ENCODE measurements around the gene SEMA4B.

Gene SEMA4B

DNA sequence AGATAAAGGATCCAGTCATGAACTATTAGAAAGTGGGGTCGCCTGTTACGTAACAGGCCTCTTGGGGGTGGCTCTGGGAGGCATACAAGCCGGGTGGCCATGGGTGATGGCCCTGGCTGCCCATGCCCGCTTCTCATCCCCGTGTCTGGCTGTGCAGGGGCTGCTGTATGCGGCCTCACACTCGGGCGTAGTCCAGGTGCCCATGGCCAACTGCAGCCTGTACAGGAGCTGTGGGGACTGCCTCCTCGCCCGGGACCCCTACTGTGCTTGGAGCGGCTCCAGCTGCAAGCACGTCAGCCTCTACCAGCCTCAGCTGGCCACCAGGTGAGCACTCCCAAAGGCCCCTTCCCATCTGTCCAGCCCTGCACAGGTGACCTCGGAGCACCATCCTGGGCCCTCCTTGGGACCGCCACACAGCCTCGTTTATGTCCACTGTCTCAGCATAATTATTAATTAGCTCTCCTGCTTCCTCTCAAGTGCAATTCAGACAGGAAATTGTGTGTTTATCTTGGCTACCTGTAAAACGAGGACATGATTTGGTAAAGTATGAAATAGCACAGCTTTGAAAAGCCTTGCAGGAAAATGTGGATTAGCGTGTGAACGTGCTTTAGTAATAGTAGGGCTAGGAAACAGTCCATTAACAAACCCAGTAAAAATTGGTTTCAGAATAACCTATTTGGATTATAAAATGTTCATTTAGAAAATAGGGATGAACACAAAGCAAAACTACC lies 24.5 kb downstream of the SEMA4B start:
- no peak for DNase-seq (ENCODE audit: low read depth)

DNA sequence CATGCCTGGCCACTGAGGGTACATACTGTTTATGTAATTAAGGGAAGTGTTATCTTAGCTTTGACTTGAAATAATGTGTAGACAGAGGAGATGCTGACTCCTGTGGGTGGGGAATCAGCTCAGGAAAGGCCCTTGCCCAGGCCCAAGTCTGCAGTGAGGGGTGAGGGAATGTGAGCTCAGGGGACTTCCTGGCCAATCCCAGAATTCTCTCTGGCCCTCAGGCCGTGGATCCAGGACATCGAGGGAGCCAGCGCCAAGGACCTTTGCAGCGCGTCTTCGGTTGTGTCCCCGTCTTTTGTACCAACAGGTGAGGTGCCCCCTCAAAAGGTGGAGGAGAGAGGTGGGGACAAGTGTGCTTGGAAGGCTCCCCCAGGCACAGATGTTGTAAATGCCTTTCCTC lies 26.2 kb downstream of the SEMA4B start:
- DNase-seq (ENCODE audit: low read depth) = no peak

DNA sequence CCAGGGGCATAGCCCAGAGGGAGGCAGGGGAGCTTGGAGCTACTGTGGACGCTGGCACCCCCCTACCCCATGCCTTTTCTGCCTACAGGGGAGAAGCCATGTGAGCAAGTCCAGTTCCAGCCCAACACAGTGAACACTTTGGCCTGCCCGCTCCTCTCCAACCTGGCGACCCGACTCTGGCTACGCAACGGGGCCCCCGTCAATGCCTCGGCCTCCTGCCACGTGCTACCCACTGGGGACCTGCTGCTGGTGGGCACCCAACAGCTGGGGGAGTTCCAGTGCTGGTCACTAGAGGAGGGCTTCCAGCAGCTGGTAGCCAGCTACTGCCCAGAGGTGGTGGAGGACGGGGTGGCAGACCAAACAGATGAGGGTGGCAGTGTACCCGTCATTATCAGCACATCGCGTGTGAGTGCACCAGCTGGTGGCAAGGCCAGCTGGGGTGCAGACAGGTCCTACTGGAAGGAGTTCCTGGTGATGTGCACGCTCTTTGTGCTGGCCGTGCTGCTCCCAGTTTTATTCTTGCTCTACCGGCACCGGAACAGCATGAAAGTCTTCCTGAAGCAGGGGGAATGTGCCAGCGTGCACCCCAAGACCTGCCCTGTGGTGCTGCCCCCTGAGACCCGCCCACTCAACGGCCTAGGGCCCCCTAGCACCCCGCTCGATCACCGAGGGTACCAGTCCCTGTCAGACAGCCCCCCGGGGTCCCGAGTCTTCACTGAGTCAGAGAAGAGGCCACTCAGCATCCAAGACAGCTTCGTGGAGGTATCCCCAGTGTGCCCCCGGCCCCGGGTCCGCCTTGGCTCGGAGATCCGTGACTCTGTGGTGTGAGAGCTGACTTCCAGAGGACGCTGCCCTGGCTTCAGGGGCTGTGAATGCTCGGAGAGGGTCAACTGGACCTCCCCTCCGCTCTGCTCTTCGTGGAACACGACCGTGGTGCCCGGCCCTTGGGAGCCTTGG lies 27.0 kb downstream of the SEMA4B start:
- DNase-seq (ENCODE audit: low read depth) = no peak

DNA sequence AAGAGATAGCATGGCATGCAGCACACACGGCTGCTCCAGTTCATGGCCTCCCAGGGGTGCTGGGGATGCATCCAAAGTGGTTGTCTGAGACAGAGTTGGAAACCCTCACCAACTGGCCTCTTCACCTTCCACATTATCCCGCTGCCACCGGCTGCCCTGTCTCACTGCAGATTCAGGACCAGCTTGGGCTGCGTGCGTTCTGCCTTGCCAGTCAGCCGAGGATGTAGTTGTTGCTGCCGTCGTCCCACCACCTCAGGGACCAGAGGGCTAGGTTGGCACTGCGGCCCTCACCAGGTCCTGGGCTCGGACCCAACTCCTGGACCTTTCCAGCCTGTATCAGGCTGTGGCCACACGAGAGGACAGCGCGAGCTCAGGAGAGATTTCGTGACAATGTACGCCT lies 27.8 kb downstream of the SEMA4B start:
- no peak for DNase-seq (ENCODE audit: low read depth)

DNA sequence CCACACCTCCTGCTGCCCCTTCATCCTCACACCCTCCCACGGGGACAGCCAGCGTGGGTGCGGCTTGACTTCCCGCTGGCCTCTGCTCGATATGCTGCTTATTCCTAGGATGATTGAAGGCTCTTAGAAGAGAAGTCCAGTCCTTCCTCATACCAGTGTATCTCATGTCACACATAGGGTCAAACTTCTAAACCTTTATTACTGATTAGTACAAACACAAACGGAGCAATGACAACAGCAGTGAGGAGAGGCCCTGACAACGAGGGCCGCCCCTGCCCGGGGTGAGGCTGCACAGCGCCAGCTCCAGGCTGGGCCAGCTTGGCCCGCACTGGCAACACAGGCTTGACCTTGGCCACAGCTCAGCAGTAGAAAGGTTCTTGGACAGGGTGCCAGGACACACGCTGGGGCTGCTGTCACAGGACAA lies 29.0 kb downstream of the SEMA4B start:
- DNase-seq (ENCODE audit: low read depth) = no peak

DNA sequence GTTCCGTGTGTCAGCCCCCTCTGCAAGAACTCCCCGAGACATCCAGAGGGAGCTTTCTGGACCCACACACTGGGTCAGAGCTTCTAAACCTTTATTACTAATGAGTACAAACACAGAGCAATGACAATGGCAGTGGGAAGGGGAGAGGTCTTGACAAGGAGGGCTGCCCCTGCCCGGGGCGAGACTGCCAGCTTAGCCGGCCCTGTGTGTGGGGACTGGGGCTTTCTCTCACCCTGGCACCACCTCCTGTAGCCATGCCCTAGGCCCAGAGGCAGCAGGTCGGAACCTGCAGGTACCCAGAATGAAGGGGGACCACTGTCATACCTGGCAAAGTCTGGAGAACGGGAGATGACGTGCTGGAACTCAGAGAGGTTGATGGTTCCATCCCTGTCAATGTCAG lies 29.5 kb downstream of the SEMA4B start:
- no peak for DNase-seq (ENCODE audit: low read depth)

DNA sequence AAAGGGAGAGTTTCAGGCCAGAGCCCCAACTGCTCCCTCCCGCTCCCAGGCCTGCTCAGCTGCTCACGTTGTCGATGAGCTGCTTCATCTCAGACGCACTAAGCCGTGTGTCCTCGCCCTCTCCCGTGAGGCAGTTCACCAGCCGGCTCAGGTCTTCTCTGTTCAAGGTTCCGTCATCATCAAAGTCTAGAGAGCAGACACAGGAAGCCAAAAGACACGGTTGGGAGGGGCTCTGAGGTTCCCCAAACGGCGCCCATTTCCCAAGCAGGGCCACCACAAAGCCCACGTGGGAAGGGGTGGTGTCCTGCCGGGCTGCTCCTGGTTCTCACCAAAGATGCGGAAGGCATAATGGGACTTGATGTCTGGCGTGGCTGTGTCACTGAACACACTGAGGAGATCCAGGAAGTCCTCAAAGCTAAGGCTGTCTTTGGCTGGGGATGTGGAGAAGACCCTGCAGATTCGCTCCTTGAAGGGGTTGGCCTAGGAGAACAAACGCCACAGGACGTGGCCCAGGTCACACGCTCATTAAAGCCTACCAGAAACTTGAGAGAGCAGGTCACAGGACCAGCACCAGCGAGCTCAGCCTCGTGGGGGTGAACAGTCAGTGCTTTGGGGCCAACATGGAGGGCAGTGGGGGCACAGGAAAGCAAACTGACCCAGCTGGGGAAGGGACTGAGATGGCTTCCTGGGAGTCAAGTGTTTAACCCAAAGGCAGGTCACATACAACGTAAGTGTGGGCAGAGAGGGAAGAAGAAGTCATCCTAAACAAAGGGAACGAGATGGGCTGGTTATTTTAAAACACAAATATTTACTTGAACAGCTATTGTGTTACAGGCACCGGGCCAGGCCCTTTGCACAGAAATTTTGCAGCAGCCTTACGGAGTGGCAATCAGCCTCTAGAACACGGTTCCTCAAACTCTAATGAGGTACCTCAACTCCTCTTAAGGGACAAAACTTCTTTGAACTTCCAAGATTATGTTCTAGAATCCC lies 30.2 kb downstream of the SEMA4B start:
- peak; percentile 22 for DNase-seq (ENCODE audit: low read depth)

DNA sequence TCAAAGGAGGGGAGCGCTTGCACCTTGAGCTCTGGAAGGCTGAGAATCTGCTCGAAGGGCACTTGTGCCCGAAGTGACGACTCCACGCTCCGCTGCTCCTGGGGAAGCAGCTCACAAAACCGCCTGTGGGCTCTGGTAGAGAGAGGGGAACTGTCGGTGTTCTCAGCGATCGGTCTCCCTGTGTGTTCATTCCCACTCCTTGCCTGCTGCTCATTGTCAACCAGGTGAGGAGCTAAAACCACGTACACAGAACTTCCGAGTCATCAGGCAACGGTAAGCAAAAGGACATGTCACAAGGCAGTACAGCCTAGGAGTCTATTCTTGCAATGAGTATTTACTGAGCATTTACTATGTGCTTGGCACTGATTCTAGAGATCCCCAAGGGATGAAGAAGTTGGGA lies 31.1 kb downstream of the SEMA4B start:
- DNase-seq (ENCODE audit: low read depth) = no peak

DNA sequence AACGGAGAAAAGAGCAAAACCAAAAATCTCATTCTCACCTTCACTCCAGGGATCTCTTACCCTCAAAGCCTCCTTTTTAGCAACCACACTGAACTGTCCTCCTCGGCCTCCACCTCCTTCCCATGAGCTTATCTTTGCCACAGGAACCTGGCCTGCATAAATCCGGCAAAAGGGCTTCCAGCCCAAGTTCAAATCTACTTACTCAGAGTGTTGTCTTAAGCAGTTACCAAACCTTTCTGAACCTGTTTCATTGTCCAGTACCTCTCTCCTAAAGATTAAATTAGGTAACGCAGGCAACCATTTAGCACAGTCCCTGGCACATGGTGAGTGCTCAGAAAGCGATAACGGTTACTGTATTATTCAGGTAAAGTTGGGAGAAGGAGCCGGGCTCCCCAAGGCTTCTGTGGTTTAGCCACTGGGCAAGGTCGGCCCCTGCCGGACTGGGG lies 31.8 kb downstream of the SEMA4B start:
- no peak for DNase-seq (ENCODE audit: low read depth)

DNA sequence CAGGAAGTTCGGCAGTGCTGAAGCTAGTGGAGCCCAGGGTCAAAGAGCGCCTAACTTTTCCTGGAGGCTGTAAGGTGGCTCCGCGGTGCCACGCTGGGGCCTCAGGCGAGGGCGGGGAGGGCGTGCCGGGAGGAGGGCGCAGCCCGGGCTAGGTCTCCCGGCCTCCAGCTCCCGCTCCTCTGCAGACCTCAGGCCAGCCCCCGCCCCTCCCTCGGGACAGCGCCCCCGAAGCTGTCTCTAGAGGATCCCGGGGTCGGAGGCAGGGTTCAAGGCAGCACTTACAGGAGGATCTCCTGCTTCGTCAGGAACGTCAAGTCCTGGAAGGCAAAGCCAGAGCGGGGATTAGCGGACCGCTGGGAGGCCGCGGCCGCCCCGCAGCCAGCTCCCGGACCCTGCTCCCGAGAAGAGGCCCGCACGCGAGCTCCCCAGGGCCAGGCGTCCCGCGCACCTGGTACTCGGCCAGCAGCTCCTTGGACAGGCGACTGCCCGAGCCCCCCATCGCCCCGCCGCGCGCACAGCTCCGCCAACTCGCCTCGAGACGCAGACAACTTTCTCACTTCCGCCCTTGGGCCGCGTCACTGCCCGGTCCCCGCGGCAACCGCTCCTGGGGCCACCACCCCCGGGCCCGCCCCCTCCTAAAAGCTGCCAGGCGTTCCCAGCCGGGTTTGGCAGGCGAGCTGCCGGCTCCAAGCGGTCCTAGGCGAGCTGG lies 32.4 kb downstream of the SEMA4B start, which contains the start of gene CIB1:
Gene CIB1, minus strand, starts transcription at position 555 of the 709 bp plus-strand sequence. Its CDS starts 56 bp downstream, at position 499.
- peak; percentile 92 for DNase-seq (ENCODE audit: low read depth)

DNA sequence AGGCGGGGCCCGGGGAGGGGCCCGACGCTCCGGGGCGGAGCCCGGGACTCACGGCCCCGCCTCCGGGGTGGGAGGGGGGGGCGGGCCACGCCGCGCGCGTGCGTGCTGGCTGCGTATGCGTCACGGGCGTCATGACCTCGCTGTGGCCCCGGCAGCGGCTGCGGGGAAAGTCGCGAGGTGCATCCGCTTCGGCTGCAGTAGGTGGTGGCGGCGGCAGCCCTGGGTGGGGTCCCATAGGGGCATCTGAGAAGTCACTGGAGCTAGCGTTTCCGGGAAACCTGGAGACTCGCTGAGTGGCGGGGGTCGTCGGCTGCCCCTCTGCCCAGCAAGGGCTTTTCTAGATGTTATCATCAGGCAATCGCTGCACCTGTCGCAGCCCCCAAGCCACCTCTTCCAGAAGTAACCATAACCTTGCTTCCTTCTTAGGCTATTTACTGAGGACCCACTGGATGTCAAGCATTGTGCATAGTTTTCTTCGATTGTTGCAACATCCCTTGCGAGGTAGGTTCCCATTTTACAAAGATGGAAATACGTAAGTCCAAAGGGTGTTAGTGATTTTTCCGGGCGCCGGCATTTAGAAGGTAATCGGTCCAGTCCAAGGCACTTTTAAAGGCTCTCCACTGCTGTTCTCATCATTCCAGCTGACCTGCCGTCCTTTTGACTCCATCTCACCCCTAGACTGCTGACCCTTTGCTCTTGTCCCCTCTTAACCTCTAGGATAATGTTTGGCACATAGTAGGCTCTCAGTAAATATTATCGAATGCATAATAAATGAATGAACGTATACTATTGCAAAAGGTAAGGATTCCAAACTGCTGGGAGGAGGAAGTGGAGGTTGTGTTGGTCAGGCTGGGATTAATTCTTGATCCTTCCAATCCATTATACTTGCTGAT lies 33.2 kb downstream of the SEMA4B start, which contains the start of gene GDPGP1:
Gene GDPGP1, plus strand, starts transcription at position 114 of the 893 bp plus-strand sequence. CDS start 6,700 bp downstream, outside the sequence.
- no peak for DNase-seq (ENCODE audit: low read depth)

DNA sequence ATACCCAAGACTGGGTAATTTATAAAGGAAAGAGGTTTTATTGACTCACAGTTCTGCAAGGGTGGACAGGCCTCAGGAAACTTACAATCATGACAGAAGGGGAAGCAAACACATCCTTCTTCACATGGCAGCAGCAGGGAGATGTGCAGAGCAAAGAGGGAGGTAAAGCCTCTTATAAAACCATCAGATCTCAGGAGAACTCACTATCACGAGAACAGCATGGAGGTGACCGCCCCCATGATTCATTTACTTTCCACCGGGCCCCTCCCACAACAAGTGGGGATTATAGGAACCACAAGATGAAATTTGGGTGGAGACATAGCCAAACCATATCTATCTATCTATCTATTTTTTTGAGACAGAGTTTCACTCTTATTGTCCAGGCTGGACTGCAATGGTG lies 38.2 kb downstream of the SEMA4B start:
- no peak for DNase-seq (ENCODE audit: low read depth)

DNA sequence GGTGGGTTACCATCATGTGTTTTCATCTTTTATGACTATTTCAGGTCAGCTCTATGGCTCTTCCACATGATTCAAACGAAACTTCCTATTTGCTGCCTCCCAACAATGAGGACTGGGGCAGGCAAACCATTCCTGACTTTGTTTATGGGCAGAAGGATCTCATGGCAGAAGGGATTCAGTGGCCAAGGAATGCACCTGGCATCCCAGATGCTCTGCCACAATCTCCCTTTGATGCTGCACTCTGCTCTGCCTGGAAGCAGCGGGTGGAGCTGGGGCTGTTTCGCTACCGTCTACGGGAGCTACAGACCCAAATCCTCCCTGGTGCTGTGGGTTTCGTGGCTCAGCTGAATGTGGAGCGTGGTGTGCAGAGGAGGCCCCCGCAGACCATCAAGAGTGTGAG lies 39.7 kb downstream of the SEMA4B start:
- no peak for DNase-seq (ENCODE audit: low read depth)

DNA sequence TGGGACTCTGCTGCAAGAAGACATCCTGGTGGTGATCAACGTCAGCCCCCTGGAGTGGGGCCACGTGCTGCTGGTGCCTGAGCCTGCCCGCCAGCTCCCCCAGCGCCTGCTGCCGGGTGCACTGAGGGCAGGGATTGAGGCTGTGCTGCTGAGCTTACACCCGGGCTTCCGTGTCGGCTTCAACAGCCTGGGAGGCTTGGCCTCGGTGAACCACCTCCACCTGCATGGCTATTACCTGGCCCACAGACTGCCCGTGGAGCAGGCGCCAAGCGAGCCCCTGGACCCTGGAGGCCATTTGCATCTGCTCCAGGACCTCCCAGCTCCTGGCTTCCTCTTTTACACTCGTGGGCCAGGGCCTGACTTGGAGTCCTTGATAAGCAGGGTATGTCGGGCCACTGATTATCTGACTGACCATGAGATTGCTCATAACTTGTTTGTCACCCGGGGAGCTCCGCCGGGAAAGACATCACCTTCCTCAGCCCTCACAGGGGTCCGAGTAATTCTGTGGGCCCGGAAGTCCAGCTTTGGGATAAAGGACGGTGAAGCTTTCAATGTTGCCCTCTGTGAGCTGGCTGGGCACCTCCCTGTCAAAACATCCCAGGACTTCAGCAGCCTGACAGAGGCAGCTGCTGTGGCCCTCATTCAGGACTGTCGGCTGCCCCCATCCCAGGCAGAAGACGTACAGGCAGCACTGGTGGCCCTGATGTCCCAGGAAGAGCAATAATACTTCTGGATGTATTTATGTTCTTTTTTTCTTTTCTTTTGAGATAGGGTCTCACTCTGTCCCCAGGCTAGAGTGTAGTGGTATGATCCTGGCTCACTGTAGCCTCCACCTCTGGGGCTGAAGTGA lies 40.4 kb downstream of the SEMA4B start:
- DNase-seq (ENCODE audit: low read depth) = no peak

DNA sequence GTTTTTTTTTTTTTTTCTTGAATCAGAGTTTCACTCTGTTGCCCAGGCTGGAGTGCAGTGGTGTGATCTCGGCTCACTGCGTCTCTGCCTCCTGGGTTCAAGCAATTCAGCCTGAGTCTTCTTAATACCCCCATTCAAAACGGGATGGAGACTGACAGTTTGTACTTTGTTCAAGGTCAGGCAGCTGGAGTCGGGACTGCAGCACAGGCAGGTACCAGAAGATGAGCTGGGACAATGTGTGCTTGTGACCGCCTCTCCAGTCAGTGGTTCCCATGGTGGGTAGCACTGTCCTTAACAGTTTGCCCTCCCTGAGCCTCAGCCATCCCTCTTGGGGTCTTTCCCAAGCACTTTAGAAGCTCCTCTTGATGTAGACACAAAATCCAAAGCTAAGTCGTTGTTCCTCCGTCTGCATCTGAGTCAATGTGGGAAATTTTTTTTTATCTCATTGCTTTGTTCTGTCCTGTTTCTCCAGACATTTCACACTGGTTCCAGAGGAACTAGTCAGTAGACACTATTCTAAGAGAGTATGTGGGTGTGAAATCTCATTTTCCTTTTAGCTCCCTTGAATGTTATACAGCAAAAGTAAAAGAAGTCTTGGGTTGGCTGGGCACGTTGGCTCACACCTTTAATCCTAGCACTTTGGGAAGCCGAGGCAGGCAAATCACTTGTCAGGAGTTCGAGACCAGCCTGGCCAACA lies 43.0 kb downstream of the SEMA4B start:
- DNase-seq (ENCODE audit: low read depth) = no peak

DNA sequence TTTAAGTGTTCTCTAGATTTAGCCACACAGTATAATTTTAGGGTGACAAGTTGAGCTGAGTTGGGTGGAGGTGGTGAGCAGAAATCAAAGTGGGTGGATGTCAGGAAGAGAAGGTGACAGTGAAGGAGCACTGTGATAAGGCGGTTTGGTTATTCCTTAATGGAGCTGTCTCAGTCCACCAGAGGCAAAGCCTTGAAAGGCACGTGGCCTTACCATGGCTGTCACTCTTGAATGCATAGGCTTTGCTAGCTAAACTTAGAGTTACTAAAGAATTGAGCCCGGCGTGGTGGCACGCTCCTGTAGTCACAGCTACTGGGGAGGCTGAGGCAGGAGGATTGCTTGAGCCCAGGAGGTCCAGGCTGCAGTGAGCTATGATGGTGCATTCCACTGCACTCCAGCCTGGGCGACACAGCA lies 47.7 kb downstream of the SEMA4B start:
- no peak for DNase-seq (ENCODE audit: low read depth)

DNA sequence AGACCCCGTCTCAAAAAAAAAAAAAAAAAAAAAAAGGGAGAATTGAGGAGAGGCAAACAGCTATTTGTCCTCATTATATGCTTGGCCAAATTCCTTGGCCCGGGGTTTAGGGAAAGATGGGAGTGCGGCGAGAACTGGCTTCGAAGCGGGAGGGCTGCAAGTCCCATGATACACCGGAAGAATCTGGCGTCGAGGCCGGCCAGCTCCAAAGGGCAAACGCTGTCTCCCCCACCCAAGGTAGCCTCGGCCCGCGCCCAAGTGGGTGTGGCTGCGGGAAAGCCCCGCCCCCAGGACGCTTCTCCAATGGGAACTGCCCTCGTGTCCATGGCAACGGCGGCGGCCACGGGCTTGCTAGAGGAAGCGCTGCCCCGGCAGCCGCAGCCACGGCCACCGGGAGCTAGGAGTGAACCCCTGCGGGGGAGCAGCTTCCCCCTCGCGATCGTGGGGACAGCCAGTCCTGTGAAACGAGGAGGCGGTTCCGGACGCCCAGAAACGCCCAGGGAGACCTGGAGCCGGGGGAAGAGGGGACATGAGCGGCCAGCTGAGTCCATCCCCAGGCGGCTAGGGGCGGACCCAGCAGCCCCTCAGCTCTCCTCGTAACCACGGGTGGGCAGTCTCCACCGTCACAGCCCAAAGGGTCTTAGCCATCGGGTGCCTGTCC lies 48.2 kb downstream of the SEMA4B start, which contains the start of gene TTLL13:
Gene TTLL13, plus strand, starts transcription at position 354 of the 661 bp plus-strand sequence. CDS start 1,075 bp downstream, outside the sequence.
- peak; percentile 79 for DNase-seq (ENCODE audit: low read depth)

DNA sequence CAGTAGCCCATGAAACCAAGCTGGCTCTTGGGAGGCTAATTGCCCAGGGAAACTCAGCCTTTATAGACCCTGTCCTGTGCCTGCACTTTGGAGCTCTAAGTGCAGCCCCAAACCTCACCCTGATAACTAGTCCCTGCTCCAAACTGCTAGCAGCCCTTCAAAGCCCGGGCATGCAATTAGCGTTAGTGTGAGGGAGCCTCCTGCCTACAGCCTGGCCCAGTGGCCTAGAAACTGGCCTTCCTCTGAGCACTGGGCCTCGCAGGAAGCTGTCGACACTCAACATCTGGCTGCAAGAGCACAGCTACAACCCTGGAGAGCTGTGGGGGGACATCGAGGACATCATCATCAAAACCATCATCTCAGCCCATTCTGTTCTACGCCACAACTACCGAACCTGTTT lies 56.6 kb downstream of the SEMA4B start:
- no peak for DNase-seq (ENCODE audit: low read depth)

Measured in stimulated activated CD8-positive, alpha-beta memory T cell treated with anti-CD3 and anti-CD28 coated beads, Interleukin-7, amount 100 ng/mL, for 24 hours (primary cell).